HuH-7 (cell line): ENCODE data around the gene CENPT.
A peak's percentile ranks its signal among the peaks of the same experiment; 100 is the strongest.

Experiments
- DNase-seq: peaks from one replicate; pipeline ENCODE4 v3.0.0; 2011; ENCODE audit warnings: low spot score

Gene CENPT, protein sequence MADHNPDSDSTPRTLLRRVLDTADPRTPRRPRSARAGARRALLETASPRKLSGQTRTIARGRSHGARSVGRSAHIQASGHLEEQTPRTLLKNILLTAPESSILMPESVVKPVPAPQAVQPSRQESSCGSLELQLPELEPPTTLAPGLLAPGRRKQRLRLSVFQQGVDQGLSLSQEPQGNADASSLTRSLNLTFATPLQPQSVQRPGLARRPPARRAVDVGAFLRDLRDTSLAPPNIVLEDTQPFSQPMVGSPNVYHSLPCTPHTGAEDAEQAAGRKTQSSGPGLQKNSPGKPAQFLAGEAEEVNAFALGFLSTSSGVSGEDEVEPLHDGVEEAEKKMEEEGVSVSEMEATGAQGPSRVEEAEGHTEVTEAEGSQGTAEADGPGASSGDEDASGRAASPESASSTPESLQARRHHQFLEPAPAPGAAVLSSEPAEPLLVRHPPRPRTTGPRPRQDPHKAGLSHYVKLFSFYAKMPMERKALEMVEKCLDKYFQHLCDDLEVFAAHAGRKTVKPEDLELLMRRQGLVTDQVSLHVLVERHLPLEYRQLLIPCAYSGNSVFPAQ

DNA sequence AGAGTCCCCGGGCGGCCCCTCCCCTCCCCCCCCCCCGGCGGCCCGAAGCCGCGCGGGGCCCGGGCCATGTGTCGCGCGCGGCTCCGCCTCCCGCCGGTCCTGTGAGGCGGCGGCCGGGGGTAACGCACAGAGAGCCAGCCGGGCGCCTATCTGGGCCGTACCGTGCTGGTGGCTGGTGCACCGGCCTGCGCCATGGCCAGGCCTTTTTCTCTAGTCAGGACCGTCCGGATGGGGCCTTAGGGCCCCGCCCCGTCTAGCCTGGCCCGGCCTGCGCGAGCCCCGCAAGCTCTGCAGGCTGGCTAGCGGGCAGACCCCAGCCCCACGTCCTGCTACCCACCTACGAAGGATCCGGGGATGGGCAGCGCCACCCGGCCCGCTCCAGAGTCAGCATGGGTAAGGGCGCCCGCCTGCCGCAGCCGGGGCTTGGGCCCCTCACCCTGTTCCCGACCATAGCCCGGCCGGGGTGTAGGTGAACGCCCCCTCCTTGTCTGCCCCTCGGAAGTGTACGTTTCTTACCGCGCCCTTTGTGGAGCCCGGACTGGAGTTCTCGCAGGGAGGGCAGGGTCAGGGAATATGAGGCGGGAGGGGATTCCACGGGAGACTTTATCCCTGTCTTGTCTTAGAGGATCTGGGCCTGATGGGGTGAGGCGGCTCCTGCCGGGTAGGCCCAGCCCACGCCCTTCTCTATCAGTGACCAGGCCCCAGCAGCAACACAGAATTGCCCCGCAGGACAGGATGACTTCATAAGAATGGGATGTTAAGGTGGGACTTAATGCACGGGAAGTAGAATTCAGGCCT is at the start of gene CENPT:
Gene CENPT, minus strand, starts transcription at position 630 of the 798 bp plus-strand sequence. CDS start 13,834 bp downstream, outside the sequence.
- DNase-seq: no peak

DNA sequence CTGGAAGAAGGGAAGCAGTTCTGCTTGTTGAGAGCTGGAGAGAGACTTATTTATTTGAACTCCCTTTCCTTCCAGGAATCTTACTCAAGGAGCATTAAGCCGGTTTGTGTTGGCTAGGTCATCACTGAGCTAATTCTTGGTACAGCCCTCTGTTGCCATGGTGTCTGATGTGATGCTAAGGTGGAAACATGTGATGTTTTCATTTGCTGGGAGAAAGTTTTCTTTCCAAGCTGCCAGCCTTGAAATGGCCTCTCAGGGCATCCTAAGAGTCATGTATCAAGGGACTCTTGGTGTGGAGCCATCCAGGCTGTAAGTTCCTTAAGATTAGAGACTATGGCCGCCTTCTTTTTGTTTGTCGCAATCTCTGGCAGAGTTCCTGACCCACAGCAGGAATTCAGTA is 49.7 kb upstream of the CENPT start:
- no peak for DNase-seq

DNA sequence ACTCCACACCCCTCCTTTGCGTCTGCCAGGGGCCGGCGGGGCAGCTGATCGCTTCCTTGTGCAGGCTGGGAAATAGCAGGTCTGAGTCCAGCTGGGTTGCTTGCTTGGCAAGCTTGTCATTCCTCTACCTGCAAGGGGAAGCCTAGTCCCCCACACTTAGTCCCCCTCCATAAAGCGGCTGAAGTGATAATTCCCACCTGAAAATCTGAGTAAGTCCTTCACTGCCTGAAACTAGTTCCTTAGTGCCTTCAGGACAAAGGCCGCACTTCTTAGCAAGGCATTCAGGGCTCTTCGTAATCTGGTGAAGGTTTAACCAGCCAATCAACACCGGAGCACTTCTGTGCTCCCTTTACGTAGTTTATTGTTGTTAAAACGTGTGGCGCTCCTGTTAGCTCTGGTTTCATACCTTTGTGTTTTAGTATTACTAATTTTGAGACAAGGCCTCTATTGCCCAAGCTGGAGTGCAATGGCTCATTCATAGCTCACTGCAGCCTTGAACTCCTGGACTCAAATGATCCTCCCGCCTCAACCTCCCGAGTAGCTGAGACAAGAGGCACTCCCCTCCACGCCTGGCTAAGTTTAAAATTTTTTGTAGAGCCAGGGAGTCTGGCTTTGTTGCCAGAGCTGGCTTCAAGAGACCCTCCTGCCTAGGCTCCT is 46.4 kb upstream of the CENPT start:
- no peak for DNase-seq

DNA sequence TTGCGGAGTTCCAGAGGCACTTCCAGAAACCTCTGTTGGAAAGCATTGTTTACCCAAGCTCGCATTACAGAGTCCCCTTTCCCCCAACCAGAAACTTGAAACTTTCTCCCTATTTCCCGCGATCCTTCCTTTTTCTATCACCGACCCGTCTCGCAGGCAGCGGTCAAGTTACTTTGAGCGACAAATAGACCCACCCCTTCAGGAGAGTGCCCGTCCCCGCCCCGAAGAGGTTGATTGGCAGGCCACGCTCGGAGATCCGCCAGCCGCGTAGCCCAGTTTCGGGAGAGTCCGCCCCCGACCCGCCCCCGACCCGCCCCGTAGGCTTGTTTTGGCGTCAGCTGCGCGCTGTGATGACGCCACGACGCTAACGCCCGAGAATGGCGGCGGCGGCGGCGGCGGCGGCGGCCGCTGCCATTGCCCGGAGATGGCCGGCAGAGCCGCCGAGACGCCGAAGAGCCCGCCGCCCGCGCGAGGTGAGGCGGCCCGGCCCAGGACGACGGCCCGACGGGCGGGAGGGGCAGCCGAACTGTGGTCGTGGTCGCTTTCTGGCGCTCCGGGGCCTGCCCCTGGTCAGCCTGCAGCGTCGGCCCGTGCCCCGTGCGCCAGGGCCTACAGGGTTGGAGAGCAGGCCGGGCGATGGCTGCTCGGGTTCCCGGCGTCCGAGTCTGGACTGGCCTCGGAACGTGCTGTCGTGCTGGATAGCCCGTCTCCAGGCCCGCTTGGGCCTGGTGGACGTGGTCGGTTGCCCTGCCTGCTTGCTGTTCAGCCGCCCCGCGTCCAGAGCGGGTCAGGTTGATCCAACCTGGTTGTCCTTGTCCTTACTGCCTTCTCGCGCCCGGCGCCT is 45.6 kb upstream of the CENPT start, which contains the start of gene PSKH1:
Gene PSKH1, plus strand, starts transcription at position 356 of the 844 bp plus-strand sequence. CDS start 15,496 bp downstream, outside the sequence.
- DNase-seq: peak; percentile 99

DNA sequence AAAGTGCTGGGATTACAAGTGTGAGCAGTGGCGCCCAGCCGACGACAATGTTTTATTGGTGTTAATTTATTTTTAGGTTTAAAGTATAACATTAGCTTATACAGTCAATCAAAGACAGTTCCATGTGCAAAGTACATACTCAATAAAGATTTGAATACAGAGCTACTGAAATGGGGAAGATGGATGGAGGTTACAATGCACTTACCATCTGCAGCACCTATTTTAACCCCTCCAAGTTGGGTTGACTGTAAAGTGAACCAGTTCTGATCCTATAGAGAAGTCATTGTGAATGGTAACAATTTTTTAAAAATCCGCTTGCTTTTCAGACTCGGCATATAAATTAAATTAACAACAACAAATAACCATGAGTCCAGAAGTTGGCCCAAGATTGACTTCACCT is 44.9 kb upstream of the CENPT start:
- DNase-seq: no peak

DNA sequence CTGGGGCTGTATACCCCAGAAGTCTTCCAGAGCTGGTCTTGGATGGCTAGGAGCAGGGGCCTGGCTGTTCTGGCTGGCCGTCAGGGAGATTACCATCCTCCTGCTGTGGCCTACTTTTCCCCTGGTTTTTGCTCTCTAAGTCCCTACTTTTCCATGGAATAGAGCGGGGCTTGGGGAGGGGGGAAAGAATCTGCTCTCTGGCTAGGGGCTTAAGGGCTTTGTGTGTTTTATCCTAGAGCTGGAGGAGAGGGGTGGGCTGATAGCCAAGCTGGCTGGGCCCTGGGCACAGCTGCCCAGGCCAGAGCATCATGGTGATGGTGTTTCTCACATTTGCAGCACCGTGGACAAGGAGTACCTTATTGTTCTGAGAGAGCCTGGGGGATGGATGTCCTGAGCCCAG is 40.8 kb upstream of the CENPT start:
- DNase-seq: no peak

DNA sequence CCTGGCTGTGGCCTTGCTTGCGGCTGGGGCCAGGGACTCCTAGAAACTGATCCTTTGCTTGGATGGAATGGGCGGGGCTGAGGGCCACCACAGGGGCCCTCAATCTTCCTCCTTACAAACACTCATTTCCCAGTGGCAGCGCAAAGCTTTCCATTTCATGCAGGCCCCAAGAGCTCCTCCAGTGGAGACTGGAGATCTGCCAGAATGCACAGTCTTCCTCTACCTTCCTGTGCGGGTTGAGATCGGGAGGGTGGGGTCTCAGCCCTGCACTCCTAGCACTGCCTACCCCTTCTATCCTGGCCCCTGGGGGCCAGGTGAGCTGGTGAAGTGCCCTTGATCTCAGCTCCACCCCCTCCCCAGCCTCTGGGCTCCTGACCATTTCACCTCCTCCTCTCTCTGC is 38.9 kb upstream of the CENPT start:
- DNase-seq: no peak

DNA sequence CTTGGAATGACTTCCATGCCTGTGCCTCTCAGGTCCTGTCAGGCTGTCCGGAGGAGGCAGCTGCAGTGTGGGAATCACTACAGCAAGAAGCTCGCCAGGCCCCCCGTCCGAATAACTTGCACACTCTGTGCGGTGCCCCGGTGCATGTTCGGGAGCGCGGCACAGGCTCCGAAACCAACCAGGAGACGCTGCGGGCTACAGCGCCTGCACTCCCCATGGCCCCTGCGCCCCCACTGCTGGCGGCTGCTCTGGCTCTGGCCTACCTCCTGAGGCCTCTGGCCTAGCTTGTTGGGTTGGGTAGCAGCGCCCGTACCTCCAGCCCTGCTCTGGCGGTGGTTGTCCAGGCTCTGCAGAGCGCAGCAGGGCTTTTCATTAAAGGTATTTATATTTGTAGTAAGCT is 38.5 kb upstream of the CENPT start:
- DNase-seq: no peak

DNA sequence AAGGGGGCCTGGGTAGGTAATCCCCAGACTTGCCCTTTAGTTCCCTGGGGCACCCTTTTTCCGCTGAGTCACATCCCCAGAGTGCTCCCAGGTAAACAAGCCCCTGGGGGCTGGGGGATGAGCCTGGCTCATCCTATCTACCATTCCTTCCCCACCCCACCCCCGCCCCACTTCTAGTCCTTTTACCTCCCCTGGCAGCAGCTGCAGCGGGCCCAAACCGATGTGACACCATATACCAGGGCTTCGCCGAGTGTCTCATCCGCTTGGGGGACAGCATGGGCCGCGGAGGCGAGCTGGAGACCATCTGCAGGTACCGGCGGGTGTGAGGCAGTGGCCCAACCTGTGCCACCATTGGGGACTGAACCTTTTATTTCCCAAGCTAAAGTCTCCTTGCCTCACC is 38.1 kb upstream of the CENPT start:
- DNase-seq: no peak

DNA sequence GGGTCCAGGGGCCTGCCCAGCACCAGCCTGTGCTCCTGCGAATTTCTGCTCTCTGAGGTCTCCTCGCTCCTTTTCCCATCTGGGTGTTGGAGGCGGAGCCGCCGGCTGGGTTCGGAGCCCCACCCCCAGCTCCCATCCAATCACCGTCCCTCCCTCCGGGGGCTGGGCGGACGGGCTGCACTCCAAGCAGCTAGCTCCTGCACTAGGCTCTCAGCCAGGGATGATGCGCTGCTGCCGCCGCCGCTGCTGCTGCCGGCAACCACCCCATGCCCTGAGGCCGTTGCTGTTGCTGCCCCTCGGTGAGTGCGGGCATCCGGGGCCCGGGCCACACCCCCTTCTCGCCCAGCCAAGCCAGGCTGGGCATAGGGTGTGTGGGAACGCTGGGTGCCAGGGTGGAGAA is 37.2 kb upstream of the CENPT start, which contains the start of gene NRN1L:
Gene NRN1L, plus strand, starts transcription at position 202 of the 400 bp plus-strand sequence. Its CDS starts 19 bp downstream, at position 221.
- no peak for DNase-seq

DNA sequence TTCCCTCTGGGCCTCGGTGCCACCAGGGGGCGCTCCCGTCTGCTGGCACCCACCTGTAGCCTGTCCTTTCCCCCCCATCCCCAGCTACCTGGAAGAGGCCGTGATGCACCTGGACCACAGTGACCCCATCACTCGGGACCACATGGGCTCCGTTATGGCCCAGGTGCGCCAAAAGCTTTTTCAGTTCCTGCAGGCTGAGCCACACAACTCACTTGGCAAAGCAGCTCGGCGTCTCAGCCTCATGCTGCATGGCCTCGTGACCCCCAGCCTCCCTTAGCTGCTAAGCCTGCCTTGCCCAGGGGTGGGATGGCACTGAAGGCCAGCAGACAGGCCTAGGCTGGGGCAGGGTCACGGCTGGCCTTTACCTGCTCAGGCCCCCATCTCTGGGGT is 36.4 kb upstream of the CENPT start:
- DNase-seq: peak; percentile 98

DNA sequence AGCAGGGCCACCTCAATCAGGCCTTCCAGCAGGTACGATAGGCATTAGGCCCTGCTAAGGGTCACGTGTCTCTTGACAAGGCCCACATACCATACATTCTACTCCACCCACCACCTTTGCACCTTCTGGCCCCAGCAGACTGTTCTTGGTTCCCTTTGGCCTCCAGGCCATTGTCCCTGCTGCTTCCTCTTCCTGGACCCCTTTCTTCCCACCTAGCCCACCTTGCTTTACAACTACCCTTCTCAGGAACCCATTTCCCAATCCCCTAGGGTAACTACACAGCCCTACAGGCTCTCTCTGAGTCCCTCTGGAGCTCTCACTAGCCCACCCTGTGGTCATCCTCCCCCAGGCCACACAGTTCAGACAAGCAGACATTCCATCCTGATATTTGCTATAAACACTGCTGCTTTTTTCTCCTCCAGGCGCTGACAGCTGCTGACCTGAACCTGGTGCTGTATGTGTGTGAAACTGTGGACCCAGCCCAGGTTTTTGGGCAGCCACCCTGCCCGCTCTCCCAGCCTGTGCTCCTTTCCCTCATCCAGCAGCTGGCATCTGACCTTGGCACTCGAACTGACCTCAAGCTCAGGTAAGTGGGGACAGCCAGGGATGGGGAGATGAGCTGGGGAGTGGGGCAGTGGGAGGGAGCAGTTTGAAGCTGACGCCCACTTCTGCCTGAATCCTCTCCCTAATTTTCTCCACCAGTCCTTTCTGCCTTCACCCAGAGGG is 35.8 kb upstream of the CENPT start:
- DNase-seq: no peak

DNA sequence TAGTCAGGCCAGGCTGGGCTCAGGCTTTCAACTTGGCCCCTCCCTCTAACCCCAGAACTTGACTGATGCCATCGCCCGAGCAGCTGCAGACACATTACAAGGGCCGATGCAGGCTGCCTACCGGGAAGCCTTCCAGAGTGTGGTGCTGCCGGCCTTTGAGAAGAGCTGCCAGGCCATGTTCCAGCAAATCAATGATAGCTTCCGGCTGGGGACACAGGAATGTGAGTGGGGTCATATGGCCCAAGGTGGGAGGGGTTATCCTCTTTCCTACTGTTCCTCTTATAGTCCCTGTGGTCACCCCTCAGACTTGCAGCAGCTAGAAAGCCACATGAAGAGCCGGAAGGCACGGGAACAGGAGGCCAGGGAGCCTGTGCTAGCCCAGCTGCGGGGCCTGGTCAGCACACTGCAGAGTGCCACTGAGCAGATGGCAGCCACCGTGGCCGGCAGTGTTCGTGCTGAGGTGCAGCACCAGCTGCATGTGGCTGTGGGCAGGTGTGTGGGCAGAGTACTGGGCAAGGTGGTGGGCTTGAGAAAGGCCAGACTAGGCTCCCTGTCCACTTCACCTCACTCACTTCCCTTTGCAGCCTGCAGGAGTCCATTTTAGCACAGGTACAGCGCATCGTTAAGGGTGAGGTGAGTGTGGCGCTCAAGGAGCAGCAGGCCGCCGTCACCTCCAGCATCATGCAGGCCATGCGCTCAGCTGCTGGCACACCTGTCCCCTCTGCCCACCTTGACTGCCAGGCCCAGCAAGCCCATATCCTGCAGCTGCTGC is 35.1 kb upstream of the CENPT start:
- DNase-seq: no peak

DNA sequence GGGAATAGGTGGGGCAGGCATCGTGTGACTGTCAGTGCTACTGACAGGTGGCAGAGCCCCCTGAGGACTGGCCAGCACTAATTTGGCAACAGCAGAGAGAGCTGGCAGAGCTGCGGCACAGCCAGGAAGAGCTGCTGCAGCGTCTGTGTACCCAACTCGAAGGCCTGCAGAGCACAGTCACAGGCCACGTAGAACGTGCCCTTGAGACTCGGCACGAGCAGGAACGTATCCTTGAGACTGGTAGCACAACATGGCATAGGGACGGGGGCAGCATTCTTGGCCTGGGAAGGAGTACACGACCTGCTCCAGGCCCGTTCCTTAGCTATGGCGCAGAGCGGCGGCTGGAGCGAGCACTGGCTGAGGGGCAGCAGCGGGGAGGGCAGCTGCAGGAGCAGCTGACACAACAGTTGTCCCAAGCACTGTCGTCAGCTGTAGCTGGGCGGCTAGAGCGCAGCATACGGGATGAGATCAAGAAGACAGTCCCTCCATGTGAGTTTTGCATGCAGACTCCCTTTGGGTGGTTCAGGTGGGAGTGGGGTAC is 34.2 kb upstream of the CENPT start:
- DNase-seq: no peak

DNA sequence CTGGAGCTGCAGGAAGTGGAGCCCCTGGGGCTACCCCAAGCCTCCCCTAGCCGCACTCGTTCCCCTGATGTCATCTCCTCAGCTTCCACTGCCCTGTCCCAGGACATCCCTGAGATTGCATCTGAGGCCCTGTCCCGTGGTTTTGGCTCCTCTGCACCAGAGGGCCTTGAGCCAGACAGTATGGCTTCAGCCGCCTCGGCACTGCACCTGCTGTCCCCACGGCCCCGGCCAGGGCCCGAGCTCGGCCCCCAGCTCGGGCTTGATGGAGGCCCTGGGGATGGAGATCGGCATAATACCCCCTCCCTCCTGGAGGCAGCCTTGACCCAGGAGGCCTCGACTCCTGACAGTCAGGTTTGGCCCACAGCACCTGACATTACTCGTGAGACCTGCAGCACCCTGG is 33.1 kb upstream of the CENPT start:
- DNase-seq: no peak

DNA sequence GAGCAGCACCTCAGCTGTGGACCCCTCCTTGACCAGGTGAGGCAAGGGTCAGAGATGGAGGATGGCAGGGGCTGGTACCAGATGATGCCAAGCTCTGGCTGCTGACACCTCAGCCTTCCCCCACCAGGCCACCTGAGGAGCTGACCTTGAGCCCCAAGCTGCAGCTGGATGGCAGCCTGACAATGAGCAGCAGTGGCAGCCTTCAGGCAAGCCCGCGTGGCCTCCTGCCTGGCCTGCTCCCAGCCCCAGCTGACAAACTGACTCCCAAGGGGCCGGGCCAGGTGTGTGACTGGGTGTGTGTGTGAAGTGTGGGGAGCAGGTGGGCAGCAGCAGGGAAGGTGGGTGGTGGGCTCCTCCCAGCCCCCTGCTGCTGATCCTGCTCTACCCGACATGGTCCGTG is 32.4 kb upstream of the CENPT start:
- no peak for DNase-seq

DNA sequence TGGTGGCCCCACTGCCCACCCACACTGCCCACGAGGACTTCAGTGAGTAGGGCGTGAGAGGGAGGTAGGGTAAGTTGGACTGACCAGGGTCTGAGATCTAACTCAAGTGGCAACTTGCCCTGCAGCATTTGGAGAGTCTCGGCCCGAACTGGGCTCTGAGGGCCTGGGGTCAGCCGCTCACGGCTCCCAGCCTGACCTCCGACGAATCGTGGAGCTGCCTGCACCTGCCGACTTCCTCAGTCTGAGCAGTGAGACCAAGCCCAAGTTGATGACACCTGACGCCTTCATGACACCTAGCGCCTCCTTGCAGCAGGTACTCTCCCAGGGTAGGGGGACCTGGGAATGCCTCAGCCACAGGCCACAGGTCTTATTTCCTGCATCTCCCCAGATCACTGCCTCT is 32.0 kb upstream of the CENPT start:
- no peak for DNase-seq

DNA sequence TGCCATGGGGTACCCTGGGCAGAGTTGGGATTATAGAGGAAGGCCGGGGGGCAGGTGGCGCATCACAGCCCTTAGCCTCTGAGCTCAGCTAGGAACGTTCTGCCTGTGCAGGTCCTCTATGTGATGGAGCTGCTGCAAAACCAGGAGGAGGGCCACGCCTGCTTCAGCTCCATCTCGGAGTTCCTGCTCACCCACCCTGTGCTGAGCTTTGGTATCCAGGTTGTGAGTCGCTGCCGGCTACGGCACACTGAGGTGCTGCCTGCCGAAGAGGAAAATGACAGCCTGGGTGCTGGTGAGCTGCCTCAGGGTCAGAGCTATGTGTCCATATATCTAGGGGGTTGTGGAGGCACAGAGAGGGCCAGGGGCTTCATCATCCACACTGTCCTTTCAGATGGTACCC is 31.4 kb upstream of the CENPT start:
- DNase-seq: no peak

DNA sequence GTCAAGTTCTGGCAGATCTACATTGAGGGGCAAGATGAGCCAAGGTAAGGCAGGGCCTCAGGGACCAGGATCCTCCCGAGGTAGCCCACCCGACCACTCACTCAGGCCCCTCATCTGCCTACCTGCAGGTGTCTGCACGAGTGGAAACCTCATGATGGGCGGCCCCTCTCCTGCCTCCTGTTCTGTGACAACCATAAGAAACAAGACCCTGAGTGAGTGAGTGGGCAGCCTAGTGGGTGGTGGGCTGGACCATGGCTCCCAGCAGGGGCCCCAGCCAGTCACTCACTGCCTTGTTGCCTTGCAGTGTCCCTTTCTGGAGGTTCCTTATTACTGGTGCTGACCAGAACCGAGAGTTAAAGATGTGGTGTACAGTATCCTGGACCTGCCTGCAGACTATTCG is 30.7 kb upstream of the CENPT start:
- DNase-seq: no peak

DNA sequence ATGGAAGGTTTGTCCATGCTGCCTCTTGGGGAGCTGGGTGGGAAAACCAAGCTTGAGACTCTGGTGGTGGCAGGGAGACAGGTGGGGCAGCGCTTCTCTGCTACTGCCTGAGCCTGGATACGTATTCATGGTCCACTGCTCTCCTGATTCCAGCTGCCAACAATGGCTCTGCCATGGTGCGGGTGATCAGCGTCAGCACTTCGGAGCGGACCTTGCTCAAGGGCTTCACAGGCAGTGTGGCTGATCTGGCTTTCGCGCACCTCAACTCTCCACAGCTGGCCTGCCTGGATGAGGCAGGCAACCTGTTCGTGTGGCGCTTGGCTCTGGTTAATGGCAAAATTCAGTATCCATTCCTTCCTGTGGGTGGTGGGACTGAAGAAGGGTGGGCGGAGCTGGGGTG is 29.6 kb upstream of the CENPT start:
- no peak for DNase-seq
